GM18511 (cell line): Measurements from ENCODE around the gene HAUS3.
A peak's percentile ranks its signal among the peaks of the same experiment; 100 is the strongest.

Experiments used
- ATAC-seq: cut with Tn5 transposase; IDR thresholded peaks from one replicate; pipeline ENCODE4 v1.9.1; 2021; ENCODE audit warnings: mild to moderate bottlenecking, moderate library complexity; ENCODE audit not compliant: unreplicated experiment

HAUS3 gene

GRCh38 chr4:2264481-2265041, 22.6 kb upstream of the HAUS3 start:
- no peak for ATAC-seq

- no peak for ATAC-seq
These were observed 22.0 kb upstream of the HAUS3 start for GRCh38 chr4:2263926-2264321.

GRCh38 chr4:2262944-2263250, 21.0 kb upstream of the HAUS3 start:
- ATAC-seq = no peak

GRCh38 chr4:2262145-2262943, 20.4 kb upstream of the HAUS3 start:
- peak; percentile 95 for ATAC-seq

- ATAC-seq = peak; percentile 2
These were observed 19.9 kb upstream of the HAUS3 start, which contains the start of gene MXD4 for GRCh38 chr4:2261853-2262144. TSS of gene MXD4 (minus strand) at chr4:2262109. CDS start at chr4:2261980, 129 bp downstream.

- ATAC-seq = peak; percentile 29
These were observed 19.4 kb upstream of the HAUS3 start for GRCh38 chr4:2261110-2261852.

- no peak for ATAC-seq
These were observed 18.6 kb upstream of the HAUS3 start for GRCh38 chr4:2260344-2261109.

- ATAC-seq = no peak
These were observed 17.8 kb upstream of the HAUS3 start for GRCh38 chr4:2259541-2260343.

- ATAC-seq = no peak
These were observed 17.2 kb upstream of the HAUS3 start for GRCh38 chr4:2259036-2259540.

- no peak for ATAC-seq
These were observed 16.4 kb upstream of the HAUS3 start for GRCh38 chr4:2258091-2259035.

GRCh38 chr4:2257361-2258081, 15.6 kb upstream of the HAUS3 start:
- ATAC-seq = no peak

- ATAC-seq = no peak
These were observed 14.9 kb upstream of the HAUS3 start for GRCh38 chr4:2256781-2257191.

GRCh38 chr4:2256156-2256731, 14.3 kb upstream of the HAUS3 start:
- ATAC-seq = no peak

GRCh38 chr4:2255501-2256155, 13.7 kb upstream of the HAUS3 start:
- ATAC-seq = no peak

- ATAC-seq = no peak
These were observed 13.0 kb upstream of the HAUS3 start for GRCh38 chr4:2254665-2255500.

GRCh38 chr4:2253160-2254084, 11.5 kb upstream of the HAUS3 start:
- ATAC-seq = no peak
